HG02759 (cell line): ENCODE measurements around the gene SLC6A3.
"Not testable (repeated sequence)": the region's sequence is repeated elsewhere in the genome, so short reads cannot be mapped to it uniquely, and the experiment has no call there.

Experiments
- ATAC-seq: cut with Tn5 transposase; IDR thresholded peaks from one replicate; pipeline ENCODE4 v1.9.1; 2021; ENCODE audit warnings: mild to moderate bottlenecking, moderate library complexity; ENCODE audit not compliant: unreplicated experiment

The SLC6A3 gene

DNA sequence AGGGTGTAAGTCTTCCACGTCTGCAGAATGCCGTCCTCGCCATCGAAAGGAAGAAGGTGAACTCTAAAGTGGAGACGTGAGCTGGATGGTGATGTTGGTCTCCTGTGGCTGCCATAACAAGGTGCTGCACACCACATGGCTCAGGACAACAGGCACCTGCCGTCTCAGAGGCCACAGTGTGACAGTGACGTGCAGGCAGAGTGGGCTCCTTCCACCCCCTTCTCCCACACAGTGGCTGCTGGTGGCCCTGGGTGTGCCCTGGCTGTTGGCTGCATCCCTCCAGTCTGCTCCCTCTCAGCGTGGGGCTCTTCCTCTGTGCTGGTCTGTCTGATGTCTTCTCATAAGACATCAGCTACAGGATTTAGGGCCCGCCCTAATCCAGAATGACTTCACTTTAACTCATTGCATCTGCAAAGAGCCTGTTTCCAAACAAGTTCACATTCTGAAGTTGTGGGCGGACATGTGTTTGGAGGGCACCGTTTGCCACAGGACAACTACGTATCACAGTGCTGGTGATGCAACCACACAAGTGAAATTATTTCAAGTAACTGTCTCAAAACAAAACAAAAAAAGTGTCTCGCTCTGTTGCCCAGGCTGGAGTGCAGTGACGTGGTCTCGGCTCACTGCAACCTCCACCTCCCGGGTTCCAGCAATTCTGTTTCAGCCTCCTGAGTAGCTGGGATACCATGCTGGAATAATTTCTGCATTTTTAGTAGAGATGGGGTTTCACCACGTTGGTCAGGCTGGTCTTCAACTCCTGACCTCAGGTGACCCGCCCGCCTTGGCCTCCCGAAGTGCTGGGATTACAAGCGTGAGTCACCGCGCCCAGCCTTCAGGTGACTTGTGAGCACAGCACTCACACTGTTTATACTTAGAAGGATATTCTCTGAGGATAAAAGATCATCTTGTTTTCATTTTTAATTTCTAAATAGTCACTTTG, 69.1 kb downstream of the SLC6A3 start:
- no peak for ATAC-seq

GRCh38 chr5:1374679-1375055, 70.6 kb downstream of the SLC6A3 start:
- no peak for ATAC-seq

- no peak for ATAC-seq
These were observed 71.1 kb downstream of the SLC6A3 start for GRCh38 chr5:1374030-1374678.

- not testable (repeated sequence) for ATAC-seq
These were observed 73.3 kb downstream of the SLC6A3 start for GRCh38 chr5:1371972-1372342.

GRCh38 chr5:1371218-1371971, 73.8 kb downstream of the SLC6A3 start:
- ATAC-seq, result no peak

DNA sequence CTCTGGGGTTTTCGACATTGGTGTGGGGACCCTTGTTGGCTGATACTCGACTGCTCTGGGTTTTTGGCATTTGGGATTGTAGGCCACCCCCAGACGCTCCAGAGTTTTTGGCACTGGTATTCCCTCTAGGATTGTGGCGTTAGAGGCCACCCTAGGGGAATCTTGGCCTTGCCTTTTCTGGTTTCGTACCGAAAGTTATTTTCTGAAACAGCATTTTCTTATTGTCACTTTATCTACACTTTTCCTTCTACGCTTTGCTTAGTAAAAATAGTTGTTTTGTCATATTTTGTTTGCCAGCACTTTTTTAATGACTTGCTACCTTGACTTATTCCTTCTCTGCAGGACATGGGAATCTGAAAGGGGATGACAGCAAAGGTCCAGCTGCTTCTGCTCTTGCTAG, 75.2 kb downstream of the SLC6A3 start:
- ATAC-seq, result no peak

GRCh38 chr5:1368756-1369155, 76.5 kb downstream of the SLC6A3 start:
- no peak for ATAC-seq

DNA sequence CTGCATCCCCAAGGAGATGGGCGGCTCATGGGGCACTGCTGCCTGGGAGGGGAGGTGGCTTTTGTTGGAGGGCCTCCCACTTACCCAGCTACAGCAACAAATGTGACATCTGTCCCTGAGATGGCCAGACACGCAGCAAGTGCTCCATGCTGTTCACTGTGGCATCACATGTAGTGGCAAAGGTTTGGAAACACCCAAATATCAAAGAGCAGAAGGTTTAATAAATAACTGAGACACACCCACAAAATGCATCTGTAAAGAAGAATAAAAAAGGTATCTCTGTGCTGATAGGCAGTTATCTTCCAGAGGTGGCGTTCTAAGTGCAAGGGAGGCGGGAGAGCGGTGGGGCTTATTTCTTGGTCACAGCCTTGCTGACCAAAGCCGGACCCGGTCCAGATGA, 77.0 kb downstream of the SLC6A3 start:
- ATAC-seq, result no peak

DNA sequence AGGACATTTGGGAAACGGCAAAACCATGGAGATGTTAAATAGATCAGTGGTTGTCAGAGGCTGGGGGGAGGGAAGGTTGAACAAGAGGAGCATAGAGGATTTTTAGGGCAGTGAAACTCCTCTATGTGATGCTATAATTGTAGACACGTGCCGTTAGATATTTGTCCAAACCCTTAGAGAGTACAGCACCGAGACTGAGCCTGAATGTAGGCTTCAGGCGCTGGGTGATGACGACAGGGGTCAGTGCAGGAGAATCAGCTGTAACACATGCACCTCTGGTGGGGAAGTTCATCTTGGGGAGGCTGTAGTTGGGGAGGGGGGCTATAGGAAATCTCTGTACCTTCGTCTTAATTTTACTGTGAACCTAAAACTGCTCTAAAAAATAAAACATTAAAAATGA, 78.1 kb downstream of the SLC6A3 start:
- ATAC-seq, result no peak

DNA sequence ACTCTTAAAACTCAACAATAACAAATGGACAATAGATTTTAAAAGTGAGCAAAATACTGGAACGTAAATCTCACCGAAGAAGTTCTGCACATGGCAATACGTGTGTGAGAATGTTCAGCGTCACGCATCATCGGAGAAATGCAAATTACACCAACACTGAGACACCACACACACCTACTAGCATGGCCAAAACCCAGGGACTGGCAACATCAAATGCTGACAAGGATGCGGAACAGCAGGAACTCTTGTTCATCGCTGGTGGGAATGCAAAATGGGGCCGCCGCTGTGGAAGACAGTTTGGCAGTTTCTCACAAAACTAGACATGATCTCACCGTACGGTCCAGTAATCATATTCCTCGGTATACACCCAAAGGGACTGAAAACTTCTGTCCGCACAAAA, 78.7 kb downstream of the SLC6A3 start:
- peak; percentile 60 for ATAC-seq

GRCh38 chr5:1364211-1364610, 81.0 kb downstream of the SLC6A3 start:
- no peak for ATAC-seq

DNA sequence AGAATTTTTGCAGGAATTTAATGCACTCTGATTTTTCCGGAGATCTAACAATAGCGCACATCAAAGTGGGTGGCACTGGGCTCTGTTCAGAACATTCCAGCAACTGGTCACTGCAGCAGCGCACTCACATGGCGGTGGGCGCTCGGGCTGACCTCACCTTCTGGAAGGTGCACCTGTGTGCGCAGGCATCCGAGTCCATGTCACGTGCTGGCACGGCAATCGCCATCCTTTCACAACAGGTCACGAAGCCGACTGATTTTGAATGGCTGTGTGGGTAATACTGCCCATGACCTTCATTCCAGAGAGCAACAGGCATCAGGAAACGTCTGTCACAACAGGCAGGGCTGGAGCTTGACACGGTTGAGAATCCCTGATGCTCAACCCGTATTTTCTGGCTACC, 81.7 kb downstream of the SLC6A3 start:
- no peak for ATAC-seq

GRCh38 chr5:1363160-1363559, 82.1 kb downstream of the SLC6A3 start:
- no peak for ATAC-seq

DNA sequence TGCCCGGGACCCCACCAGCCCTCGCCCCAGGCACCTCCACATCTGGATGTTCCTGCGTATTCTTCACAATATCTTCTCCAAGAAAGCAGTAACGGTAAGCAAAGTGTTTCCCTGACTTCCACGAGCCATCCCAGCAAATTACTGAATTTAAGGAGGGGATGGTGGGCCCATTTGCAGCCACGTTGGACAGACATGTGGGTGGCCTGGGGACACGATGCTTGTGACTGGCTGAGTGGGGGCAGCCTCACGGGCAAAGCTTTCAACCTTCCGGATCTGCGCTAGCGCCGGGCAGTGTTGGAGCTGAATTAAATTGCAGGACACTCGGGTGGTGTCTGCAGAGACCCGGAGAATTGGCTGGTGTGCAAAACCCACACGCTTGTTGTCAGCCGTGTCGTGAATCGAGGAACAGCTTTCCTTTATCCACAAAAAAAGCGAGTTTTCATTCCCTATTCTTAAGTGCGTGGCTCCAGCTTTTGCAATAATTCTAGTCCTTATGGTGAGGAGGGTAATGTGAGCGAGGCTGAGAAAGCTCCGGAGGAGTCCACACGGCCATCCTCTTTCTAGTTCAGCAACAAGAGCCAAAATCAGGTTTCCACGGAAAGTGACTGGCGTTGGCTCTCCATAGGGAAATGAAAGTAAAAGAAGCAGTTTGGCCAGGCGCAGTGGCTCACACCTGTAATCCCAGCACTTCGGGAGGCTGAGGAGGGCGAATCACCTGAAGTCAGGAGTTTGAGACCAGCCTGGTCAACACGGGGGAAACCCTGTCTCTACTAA, 82.8 kb downstream of the SLC6A3 start:
- no peak for ATAC-seq

GRCh38 chr5:1360861-1361260, 84.4 kb downstream of the SLC6A3 start:
- no peak for ATAC-seq

- not testable (repeated sequence) for ATAC-seq
These were observed 84.9 kb downstream of the SLC6A3 start for GRCh38 chr5:1360367-1360766.

GRCh38 chr5:1359713-1360112, 85.5 kb downstream of the SLC6A3 start:
- ATAC-seq, result no peak

DNA sequence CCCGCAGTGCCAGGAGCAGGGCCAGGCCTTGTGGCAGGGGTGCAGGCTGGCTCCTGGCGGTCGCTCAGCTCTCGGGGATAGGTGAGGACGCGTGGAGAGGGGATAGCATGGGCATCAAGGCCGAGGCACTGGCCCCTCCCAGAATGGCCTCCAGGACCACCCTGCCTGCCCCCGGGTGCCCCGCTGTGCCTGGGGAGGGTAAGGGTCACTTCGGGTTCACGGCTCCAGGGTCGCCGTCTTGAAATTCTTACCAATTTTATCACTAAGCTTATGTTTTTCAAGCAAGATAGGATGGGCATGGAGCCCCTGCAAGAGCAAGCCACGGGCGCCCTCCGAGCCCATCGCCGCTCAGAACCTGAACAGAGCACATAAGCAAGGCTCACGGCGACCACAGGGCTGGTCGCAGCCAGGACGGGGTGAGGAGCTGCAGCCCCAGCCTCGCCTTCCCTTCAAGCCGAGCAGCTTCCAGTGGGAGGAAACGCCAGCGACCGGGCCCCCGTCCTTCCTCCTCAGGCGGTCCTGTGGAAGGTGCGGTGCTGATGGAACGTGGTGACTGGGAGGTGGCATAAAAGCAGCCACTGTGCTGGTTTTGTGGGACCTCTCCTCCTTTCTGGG, 86.1 kb downstream of the SLC6A3 start:
- no peak for ATAC-seq

- ATAC-seq, result no peak
These were observed 86.6 kb downstream of the SLC6A3 start for GRCh38 chr5:1358726-1359025.

DNA sequence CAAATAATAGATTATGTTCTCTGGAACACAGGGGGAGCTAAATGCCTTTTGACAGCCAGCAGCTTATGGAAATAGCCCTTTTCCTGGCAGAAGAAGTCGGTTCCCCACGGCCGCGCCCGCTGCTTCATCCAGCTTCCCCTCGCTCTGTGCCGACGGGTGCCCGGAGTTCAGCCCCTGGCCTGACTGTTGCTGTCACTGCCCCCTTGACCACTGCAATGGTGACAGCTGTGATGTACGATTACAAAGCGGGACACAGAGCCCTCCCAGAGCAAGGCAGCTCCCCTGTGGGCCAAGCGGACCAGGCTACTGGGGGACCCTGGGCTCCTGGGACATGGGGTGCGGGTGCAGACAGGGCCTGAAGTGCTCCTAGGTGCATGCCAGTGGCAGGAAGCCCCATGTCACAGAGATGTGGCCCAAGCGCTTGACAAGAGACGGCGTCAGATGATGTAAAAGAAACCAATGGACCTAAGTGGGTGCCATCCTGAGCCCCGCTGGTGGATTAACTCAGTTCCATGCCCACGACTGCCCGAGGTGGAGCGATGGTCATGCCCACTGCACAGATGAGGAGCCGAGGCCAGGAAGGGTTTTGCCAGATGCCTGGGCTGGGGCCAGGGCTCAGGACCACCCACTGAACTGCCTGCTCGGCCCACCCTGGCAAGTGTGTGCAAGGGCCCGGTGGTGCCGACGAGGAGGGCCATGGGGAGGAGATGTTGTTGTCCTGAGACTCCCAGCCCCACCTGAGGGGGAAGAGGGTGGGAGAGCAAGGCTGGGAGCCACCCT, 87.1 kb downstream of the SLC6A3 start:
- ATAC-seq, result no peak
